PFSK-1 (cell line): ENCODE data around the gene NCAM2.

Experiments used
- FOXP2 ChIP-seq: optimal IDR thresholded peaks from 2 replicates; pipeline ENCODE3; 2011; ENCODE audit warnings: borderline replicate concordance, control low read depth, inconsistent platforms; ENCODE audit not compliant: insufficient read depth; ENCODE audit errors: extremely low read length, extremely low read depth
- POLR2AphosphoS5 ChIP-seq: IDR thresholded peaks from 2 replicates; pipeline ENCODE4 v1.6.1; 2012; ENCODE audit warnings: low read depth, mild to moderate bottlenecking, control low read depth, low read length, moderate library complexity
- REST ChIP-seq, 2 experiments: IDR thresholded peaks; 2 replicates each; pipeline versions ENCODE4 v1.6.1 to v1.8.0; 2011 to 2012; ENCODE audit warnings: low read depth in 2 of 2, low read length in 2 of 2, control low read depth in 1 of 2, inconsistent platforms in 1 of 2, mild to moderate bottlenecking in 1 of 2, moderate library complexity in 1 of 2; ENCODE audit not compliant: insufficient read depth in 1 of 2
- SIN3A ChIP-seq: IDR thresholded peaks from 2 replicates; pipeline ENCODE4 v1.6.1; 2012; ENCODE audit warnings: mild to moderate bottlenecking, low read length, moderate library complexity, borderline replicate concordance; ENCODE audit not compliant: insufficient read depth
- TAF1 ChIP-seq: IDR thresholded peaks from 2 replicates; pipeline ENCODE4 v1.6.1; 2012; ENCODE audit warnings: low read length, control low read depth, borderline replicate concordance; ENCODE audit not compliant: insufficient read depth

NCAM2 gene

GRCh38 chr21:21216047-21216446 lies 217.8 kb downstream of the NCAM2 start:
- TF ChIP-seq SIN3A, result no peak
- TF ChIP-seq TAF1, result no peak
- no peak for TF ChIP-seq FOXP2
- no peak for TF ChIP-seq REST (IDR thresholded peaks at IDR 0.05; ENCODE audit: insufficient read depth in 1 of 2, low read depth in 2 of 2, low read length in 2 of 2)
- no peak for TF ChIP-seq POLR2AphosphoS5

- TF ChIP-seq TAF1, result no peak
Observed at GRCh38 chr21:21226472-21226871, 228.3 kb downstream of the NCAM2 start.

- TF ChIP-seq TAF1, result no peak
- TF ChIP-seq REST (IDR thresholded peaks at IDR 0.05; ENCODE audit: insufficient read depth in 1 of 2, low read depth in 2 of 2, low read length in 2 of 2), result peak; percentile 82 to 88
Observed at GRCh38 chr21:21230672-21231071, 232.5 kb downstream of the NCAM2 start.

- no peak for TF ChIP-seq POLR2AphosphoS5
- no peak for TF ChIP-seq FOXP2
Observed at GRCh38 chr21:21231913-21232312, 233.7 kb downstream of the NCAM2 start.

GRCh38 chr21:21232320-21232719 lies 234.1 kb downstream of the NCAM2 start:
- TF ChIP-seq POLR2AphosphoS5 (no peak), SIN3A (no peak), REST (IDR thresholded peaks at IDR 0.05; ENCODE audit: insufficient read depth in 1 of 2, low read depth in 2 of 2, low read length in 2 of 2) (no peak), TAF1 (no peak), FOXP2 (no peak)

GRCh38 chr21:21233051-21233450 lies 234.8 kb downstream of the NCAM2 start:
- TF ChIP-seq REST (IDR thresholded peaks at IDR 0.05; ENCODE audit: insufficient read depth in 1 of 2, low read depth in 2 of 2, low read length in 2 of 2) (no peak), POLR2AphosphoS5 (no peak), SIN3A (no peak), TAF1 (no peak), FOXP2 (no peak)
